ENCODE data around the gene TCTA. TPM values are rescaled to one million over a fixed set of nuclear protein-coding genes. Genes with fewer than 3 reads are reported as not detected.

The TCTA gene
- total and polyA plus RNA-seq, 10 of the 15 experiments (the other 5 are each of a cell fraction or from before 2014, with no cell fraction given) = 6.5 to 30.5 (median 18.3) TPM

GRCh38 chr3:49427586-49427985 lies 15.4 kb downstream of the TCTA start (continued):
- TF ChIP-seq ZBTB4 (CRISPR knock-in tag; IDR thresholded peaks at IDR 0.05) = no peak

- peak overlapping the region; percentile 59 for H3K4me3 ChIP-seq
- POLR2A ChIA-PET = interaction anchor here (0.5 to 3.6 kb wide), 9 partner anchors 15 to 982 kb away, joined by 3 to 36 read pairs (median 4); partner anchors contain the start of genes ATRIP, RHOA, TCTA and USP4
- SMC1A ChIA-PET (ENCODE audit: uncharacterized antibody, unreplicated experiment) = interaction anchor here (0.8 to 1.4 kb wide), 7 partner anchors 9 to 125 kb away, joined by 3 to 18 read pairs (median 6); partner anchors contain the start of genes RHOA, TCTA and USP4
- ATAC-seq = peak; percentile 10
- no peak for FAIRE-seq
- intact Hi-C loops (cut with micrococcal nuclease; ENCODE audit: unreplicated experiment) (loop anchor here (1.0 kb wide), 1 partner anchor 16 kb away; the partner anchor contains the start of gene TCTA), in situ Hi-C loops (cut with MboI) (no loop called here)
- 1% methylated on average over 9 of the region's 9 CpGs for WGBS (ENCODE audit: insufficient coverage, insufficient replicate concordance, low lambda C conversion rate, missing lambda C conversion rate)
- peaks cover 2% of the 10 kb centered on the region; the same call in 1 of the 2 replicates for H3K79me2 ChIP-seq (ENCODE audit: control insufficient read depth, insufficient read depth, low read length)
- H3K9me3 ChIP-seq (replicated peaks; ENCODE audit: control insufficient read depth, insufficient read depth, low read length) = no peaks in the 10 kb centered on the region
- peak overlapping the region; percentile 84 for H3K27ac ChIP-seq (ENCODE audit: control insufficient read depth, insufficient read depth)
- TSS peak; percentile 91 for BruUV-seq (replicated peaks)
- H4K20me1 ChIP-seq (ENCODE audit: control insufficient read depth, insufficient read depth) = no peaks in the 10 kb centered on the region
- RAD21 ChIA-PET (ENCODE audit: unreplicated experiment) = interaction anchor here (0.7 to 1.6 kb wide), 9 partner anchors 14 to 89 kb away, joined by 3 to 21 read pairs (median 7); partner anchors contain the start of genes RHOA, TCTA and USP4
- CTCF ChIA-PET = interaction anchor here (0.6 to 3.1 kb wide), 7 partner anchors 13 to 336 kb away, joined by 3 to 14 read pairs (median 4); partner anchors contain the start of genes KLHDC8B and USP4
- H2AFZ ChIP-seq (ENCODE audit: control insufficient read depth, low read depth, low read length) = peak overlapping the region; percentile 96
- H3K4me1 ChIP-seq (ENCODE audit: control insufficient read depth, insufficient read depth, low read length) = no peaks in the 10 kb centered on the region; the same call in 1 of the 2 replicates
- TF ChIP-seq KAT2A (conservative IDR thresholded peaks at IDR 0.05; ENCODE audit: control insufficient read depth, low read depth, low read length) = no peak
- TF ChIP-seq STAT1 (conservative IDR thresholded peaks at IDR 0.05) = no peak
- no peak for TF ChIP-seq MYB (IDR thresholded peaks at IDR 0.05; ENCODE audit: borderline replicate concordance, low read depth, low read length)
- TF ChIP-seq RB1 (IDR thresholded peaks at IDR 0.05; ENCODE audit: borderline replicate concordance) = no peak
- no peak for TF ChIP-seq RELB (IDR thresholded peaks at IDR 0.05; ENCODE audit: low read depth)
- TF ChIP-seq KLF5 (IDR thresholded peaks at IDR 0.05; ENCODE audit: partially characterized antibody) = no peak
- no peak for TF ChIP-seq ZZZ3 (IDR thresholded peaks at IDR 0.05; ENCODE audit: control insufficient read depth, insufficient read length, low read depth)
- TF ChIP-seq RAD21 (IDR thresholded peaks at IDR 0.05; ENCODE audit: insufficient read depth, low read depth, low read length) = 0 out of 2 replicates have a peak, but pooled peaks have one; percentile 3
- no peak for TF ChIP-seq PBX3 (IDR thresholded peaks at IDR 0.05; ENCODE audit: insufficient replicate concordance, low read depth, low read length)
- peak overlapping the region; percentile 40 for H3K4me2 ChIP-seq (ENCODE audit: control insufficient read depth, insufficient read depth)
- H3K27me3 ChIP-seq (replicated peaks in 1 of 2; ENCODE audit: control insufficient read depth in 2 of 2, insufficient read depth in 2 of 2, low read length in 1 of 2) = no peaks in the 10 kb centered on the region
- H3K9ac ChIP-seq (ENCODE audit: control insufficient read depth, insufficient read depth, low read length) = peak overlapping the region; percentile 71
- H3K36me3 ChIP-seq (ENCODE audit: control insufficient read depth in 2 of 2, insufficient read depth in 2 of 2, low read length in 1 of 2) = no peaks in the 10 kb centered on the region
- no peak for DNase-seq (ENCODE audit: low read depth, low spot score)
Measured at GRCh38 chr3:49428752-49429080, 16.5 kb downstream of the TCTA start.
